Right lung (tissue), 5 donors: ENCODE results near the gene LAMTOR4. TPM values are rescaled to one million over a fixed set of nuclear protein-coding genes. Genes with fewer than 3 reads are reported as not detected.
"Not testable (repeated sequence)": the region's sequence is repeated elsewhere in the genome, so short reads cannot be mapped to it uniquely, and the experiment has no call there.

ENCODE experiments used
- DNase-seq, 2 donors: peaks; one replicate each; pipeline ENCODE4 v3.0.0-alpha.2; 2013
- polyA plus RNA-seq, 5 donors: library from polyadenylated mRNA; unstranded; fragments of 120-200 nt; gene quantifications; one replicate each; pipeline versions ENCODE4 v1.2.1 to v1.2.3, GENCODE V29; 2013; ENCODE audit warnings: inconsistent platforms in 1 of 5, low replicate concordance in 1 of 5; ENCODE audit not compliant: insufficient read length in 5 of 5, insufficient read depth in 1 of 5

Gene LAMTOR4
- polyA plus RNA-seq, 5 donors, result 75.2 to 132 (median 92.2) TPM

- peak; percentile 93 to 96 for DNase-seq
Observed at GRCh38 chr7:100119072-100119969, 29.4 kb upstream of the LAMTOR4 start, which contains the start of the genes CNPY4 and TAF6. Gene CNPY4, plus strand, starts transcription at chr7:100119634. Its CDS starts 111 bp downstream, at chr7:100119745. Gene TAF6, minus strand, starts transcription at chr7:100119358. Its CDS starts 5,149 bp downstream, at chr7:100114209.

DNA sequence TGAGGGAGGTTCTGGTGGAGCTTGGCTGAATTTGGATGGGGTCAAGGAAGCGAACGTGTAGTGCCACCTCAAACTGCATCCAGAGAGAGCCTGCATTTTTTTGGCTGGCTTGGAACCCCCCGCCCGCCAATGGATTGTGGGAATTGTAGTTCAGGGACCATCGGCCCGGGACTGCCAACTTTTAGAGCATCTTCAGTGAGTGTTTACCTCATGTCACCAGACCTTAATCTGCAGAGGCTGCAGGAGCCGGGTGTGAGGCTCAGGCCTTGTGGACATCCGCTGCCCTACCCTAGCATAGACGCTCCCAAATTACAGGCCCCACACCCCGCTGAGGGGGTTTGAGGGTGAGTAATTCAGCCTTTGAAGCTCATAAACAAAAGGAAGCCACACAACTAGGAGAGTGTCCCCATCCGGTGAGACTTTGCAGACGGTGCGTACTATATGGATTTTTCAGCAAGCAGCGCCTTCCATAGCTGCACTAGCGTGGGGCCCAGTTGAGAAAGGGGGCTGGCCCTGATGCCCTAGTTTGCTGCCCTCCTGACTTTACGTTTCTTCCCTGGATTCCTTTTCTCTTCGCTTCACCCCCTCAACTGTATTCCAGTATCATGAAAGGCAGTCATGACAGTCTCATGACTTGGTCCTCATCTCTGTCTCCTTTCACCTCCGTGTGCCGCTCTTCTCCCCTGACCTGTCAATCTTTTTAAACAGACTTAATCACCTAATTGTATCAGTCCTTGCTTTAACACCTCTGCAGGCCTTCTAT lies 28.6 kb upstream of the LAMTOR4 start:
- peak in 1 of 2 donors; percentile 71 for DNase-seq

GRCh38 chr7:100120733-100121036 lies 28.0 kb upstream of the LAMTOR4 start:
- DNase-seq, result no peak

GRCh38 chr7:100122067-100122466 lies 26.7 kb upstream of the LAMTOR4 start:
- no peak for DNase-seq

- no peak for DNase-seq
Observed at GRCh38 chr7:100122568-100122967, 26.1 kb upstream of the LAMTOR4 start.

DNA sequence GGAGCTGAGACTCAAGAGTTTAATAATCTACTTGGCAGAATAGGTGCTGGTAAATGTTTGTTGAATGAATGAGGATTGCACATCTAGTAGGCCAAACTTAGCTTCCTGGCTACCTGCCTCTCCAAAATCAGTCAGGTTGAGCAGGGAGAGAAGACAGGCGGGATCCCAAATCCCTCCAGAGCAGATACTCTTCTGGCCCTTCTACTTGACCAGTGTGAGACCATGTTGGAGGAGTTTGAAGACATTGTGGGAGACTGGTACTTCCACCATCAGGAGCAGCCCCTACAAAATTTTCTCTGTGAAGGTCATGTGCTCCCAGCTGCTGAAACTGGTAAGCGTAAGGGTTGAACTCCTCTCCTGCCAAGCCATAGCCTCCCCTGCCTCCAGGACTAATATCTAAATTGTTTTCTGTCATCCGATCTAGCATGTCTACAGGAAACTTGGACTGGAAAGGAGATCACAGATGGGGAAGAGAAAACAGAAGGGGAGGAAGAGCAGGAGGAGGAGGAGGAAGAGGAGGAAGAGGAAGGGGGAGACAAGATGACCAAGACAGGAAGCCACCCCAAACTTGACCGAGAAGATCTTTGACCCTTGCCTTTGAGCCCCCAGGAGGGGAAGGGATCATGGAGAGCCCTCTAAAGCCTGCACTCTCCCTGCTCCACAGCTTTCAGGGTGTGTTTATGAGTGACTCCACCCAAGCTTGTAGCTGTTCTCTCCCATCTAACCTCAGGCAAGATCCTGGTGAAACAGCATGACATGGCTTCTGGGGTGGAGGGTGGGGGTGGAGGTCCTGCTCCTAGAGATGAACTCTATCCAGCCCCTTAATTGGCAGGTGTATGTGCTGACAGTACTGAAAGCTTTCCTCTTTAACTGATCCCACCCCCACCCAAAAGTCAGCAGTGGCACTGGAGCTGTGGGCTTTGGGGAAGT lies 24.2 kb upstream of the LAMTOR4 start:
- DNase-seq, result no peak

- DNase-seq, result no peak
Observed at GRCh38 chr7:100126239-100126930, 22.3 kb upstream of the LAMTOR4 start.

- DNase-seq, result peak; percentile 93
Observed at GRCh38 chr7:100126931-100127865, 21.5 kb upstream of the LAMTOR4 start, which contains the start of gene MBLAC1. Gene MBLAC1, plus strand, starts transcription at chr7:100126967. Its CDS starts 429 bp downstream, at chr7:100127396.

- no peak for DNase-seq
Observed at GRCh38 chr7:100127866-100128636, 20.7 kb upstream of the LAMTOR4 start.

DNA sequence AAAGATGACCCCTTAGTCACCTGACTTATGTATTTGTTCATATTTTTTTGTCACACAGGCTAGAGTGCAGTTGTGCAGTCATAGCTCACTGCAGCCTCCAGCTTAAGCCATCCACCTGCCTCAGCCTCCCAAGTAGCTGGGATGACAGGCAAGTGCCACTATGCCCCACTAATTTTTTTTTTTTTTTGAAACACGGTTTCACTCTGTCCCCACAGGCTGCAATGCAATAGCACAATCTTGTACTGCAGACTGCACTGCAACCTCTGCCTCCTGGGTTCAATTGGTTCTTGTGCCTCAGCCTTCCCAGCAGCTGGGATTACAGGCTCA lies 20.1 kb upstream of the LAMTOR4 start:
- no peak for DNase-seq

DNA sequence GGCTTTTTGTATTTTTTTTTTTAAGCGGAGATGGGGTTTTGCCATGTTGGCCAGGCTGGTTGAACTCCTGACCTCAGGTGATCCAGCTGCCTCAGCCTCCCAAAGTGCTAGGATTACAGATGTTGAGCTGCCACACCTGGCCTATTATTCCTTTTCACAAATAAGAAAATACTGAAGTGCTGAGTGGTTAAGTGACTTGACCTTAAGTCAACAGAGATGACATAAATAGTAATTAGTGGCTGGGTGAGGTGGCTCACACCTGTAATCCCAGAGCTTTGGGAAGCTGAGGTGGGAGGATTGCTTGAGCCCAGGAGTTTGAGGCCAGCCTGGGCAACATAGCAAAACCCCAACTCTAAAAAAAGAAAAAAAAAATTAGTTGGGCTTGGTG lies 18.5 kb upstream of the LAMTOR4 start:
- not testable (repeated sequence) for DNase-seq

GRCh38 chr7:100130608-100131453 lies 17.9 kb upstream of the LAMTOR4 start:
- DNase-seq, result peak; percentile 48 to 63

DNA sequence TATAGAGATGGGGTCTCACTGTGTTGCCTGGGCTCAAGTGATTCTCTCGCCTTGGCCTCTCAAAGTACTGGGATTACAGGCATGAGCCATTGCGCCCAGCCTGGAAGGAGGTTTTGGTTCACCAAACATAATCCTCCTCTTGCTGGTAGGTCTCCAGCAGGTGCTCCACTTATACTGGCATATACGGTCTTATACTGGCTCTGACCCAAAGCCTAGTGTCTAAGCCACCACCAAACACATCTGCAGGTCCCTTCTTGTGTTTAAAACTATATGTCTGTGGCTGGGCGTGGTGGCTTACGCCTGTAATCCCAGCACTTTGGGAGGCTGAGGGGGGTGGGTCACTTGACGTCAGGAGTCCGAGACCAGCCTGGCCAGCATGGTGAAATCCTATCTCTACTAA lies 16.6 kb upstream of the LAMTOR4 start:
- DNase-seq, result no peak

- peak; percentile 21 to 45 for DNase-seq
Observed at GRCh38 chr7:100132697-100133151, 16.0 kb upstream of the LAMTOR4 start.

GRCh38 chr7:100137851-100138760 lies 10.6 kb upstream of the LAMTOR4 start:
- no peak for DNase-seq

DNA sequence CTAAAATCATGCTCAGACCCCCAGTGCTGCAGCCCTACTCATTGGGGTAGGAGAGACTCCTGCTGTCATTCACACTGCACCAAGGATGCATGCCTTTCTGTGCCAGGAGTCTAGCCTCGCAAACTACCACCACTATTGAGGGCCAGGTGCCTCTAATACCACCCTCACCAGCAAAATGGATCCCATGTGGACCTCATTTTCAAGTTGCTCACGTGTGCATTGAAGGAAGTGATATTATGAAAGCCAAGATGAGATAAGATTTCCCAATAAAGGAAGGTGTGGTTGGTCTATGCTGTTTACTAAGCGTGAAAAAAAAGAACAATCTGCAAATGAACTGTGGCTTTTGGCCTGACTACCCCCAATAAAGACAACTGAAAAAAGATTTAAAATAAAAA lies 7.2 kb upstream of the LAMTOR4 start:
- no peak for DNase-seq

- DNase-seq, result no peak
Observed at GRCh38 chr7:100142461-100142860, 6.3 kb upstream of the LAMTOR4 start.
